HL-60 (cell line): ENCODE results near the gene RNASE8.

ENCODE experiments used
- DNase-seq, 2 experiments: peaks; one replicate each; pipeline ENCODE4 v3.0.0-alpha.2; 2010 to 2020; ENCODE audit warnings: low read depth in 1 of 2, low spot score in 1 of 2
- H3K27ac ChIP-seq: fragments of 250-450 bp; sonication (Bioruptor Pico); replicated peaks from 2 replicates; pipeline ENCODE4 v1.5.1; 2020; ENCODE audit warnings: mild to moderate bottlenecking, moderate library complexity
- H3K27me3 ChIP-seq: fragments of 250-450 bp; sonication (Bioruptor Pico); 2 replicates; pipeline ENCODE4 v1.5.1; 2021; ENCODE audit warnings: mild to moderate bottlenecking, moderate library complexity; ENCODE audit not compliant: insufficient read depth, poor library complexity, severe bottlenecking
- H3K4me3 ChIP-seq: replicated peaks from 2 replicates; pipeline ENCODE4 v1.5.1; 2011; ENCODE audit warnings: mild to moderate bottlenecking, control low read depth, low read length; ENCODE audit not compliant: insufficient read depth
- GABPA ChIP-seq: IDR thresholded peaks from 2 replicates; pipeline ENCODE4 v1.6.1; 2012; ENCODE audit warnings: low read depth
- POLR2AphosphoS5 ChIP-seq: IDR thresholded peaks from 2 replicates; pipeline ENCODE4 v1.6.1; 2012; ENCODE audit warnings: low read depth
- SPI1 ChIP-seq: IDR thresholded peaks from 2 replicates; pipeline ENCODE4 v1.6.1; 2012; ENCODE audit warnings: low read depth, mild to moderate bottlenecking, borderline replicate concordance
- TF ChIP-seq, protein P1 (sequence below): IDR thresholded peaks from 2 replicates; pipeline ENCODE4 v1.6.1; 2012; ENCODE audit warnings: low read depth; ENCODE audit not compliant: insufficient replicate concordance
- TF ChIP-seq, protein P2 (sequence below): IDR thresholded peaks from one replicate; pipeline ENCODE4 v1.5.1; 2011; ENCODE audit warnings: low read length, control low read depth, inconsistent platforms; ENCODE audit not compliant: insufficient read depth

Gene RNASE8

DNA sequence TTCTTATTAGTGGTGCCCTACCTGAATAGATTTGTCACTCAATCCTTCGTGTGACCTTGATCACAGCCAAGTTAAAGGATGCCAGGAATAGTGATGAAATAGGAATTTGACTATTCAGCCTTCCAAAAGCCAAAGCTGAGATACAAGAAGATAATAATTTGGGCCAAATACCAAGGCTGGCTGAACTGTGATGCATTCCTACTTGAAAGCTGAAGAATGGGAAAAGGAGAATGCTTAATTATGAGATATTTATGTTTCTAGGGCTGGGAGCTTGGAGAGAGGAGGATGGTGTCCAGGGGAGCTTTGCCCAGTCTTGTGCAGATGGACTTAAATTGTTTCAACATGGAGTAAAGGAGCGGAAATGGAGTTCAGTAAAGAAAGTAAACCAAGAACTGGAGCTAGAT is 10.2 kb upstream of the RNASE8 start:
- Histone ChIP-seq H3K27ac (no peak overlapping the region), H3K27me3 (no peaks in the 10 kb centered on the region), H3K4me3 (no peak overlapping the region)
- no peak for DNase-seq
- no peak for TF ChIP-seq GABPA
- TF ChIP-seq, protein P1, sequence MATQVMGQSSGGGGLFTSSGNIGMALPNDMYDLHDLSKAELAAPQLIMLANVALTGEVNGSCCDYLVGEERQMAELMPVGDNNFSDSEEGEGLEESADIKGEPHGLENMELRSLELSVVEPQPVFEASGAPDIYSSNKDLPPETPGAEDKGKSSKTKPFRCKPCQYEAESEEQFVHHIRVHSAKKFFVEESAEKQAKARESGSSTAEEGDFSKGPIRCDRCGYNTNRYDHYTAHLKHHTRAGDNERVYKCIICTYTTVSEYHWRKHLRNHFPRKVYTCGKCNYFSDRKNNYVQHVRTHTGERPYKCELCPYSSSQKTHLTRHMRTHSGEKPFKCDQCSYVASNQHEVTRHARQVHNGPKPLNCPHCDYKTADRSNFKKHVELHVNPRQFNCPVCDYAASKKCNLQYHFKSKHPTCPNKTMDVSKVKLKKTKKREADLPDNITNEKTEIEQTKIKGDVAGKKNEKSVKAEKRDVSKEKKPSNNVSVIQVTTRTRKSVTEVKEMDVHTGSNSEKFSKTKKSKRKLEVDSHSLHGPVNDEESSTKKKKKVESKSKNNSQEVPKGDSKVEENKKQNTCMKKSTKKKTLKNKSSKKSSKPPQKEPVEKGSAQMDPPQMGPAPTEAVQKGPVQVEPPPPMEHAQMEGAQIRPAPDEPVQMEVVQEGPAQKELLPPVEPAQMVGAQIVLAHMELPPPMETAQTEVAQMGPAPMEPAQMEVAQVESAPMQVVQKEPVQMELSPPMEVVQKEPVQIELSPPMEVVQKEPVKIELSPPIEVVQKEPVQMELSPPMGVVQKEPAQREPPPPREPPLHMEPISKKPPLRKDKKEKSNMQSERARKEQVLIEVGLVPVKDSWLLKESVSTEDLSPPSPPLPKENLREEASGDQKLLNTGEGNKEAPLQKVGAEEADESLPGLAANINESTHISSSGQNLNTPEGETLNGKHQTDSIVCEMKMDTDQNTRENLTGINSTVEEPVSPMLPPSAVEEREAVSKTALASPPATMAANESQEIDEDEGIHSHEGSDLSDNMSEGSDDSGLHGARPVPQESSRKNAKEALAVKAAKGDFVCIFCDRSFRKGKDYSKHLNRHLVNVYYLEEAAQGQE, result no peak
- TF ChIP-seq, protein P2, sequence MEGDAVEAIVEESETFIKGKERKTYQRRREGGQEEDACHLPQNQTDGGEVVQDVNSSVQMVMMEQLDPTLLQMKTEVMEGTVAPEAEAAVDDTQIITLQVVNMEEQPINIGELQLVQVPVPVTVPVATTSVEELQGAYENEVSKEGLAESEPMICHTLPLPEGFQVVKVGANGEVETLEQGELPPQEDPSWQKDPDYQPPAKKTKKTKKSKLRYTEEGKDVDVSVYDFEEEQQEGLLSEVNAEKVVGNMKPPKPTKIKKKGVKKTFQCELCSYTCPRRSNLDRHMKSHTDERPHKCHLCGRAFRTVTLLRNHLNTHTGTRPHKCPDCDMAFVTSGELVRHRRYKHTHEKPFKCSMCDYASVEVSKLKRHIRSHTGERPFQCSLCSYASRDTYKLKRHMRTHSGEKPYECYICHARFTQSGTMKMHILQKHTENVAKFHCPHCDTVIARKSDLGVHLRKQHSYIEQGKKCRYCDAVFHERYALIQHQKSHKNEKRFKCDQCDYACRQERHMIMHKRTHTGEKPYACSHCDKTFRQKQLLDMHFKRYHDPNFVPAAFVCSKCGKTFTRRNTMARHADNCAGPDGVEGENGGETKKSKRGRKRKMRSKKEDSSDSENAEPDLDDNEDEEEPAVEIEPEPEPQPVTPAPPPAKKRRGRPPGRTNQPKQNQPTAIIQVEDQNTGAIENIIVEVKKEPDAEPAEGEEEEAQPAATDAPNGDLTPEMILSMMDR, result no peak
- TF ChIP-seq POLR2AphosphoS5, result no peak
- TF ChIP-seq SPI1, result no peak

DNA sequence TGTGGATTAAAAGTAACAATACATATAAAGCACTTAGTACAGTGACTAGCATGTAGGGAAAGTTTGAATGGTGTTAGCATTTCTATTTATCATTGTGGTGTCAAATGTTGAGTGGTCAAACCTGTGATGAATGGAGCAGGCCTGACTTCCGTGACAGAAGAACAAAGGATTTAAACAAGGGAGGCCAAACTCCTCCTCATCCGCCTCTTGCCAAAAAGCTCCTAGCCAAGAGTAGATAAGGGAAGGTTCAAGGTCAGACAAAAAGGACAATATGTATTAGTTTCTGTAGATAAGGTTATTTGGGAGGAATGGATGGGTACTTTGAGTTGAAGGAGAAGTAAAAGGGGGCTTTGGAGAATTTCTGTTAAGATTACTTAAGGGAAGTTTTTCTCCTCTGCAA is 9.0 kb upstream of the RNASE8 start:
- no peak overlapping the region for H3K27ac ChIP-seq
- TF ChIP-seq POLR2AphosphoS5 (no peak), GABPA (no peak), SPI1 (no peak)
- TF ChIP-seq, protein P2, result no peak
- TF ChIP-seq, protein P1, result no peak
- no peak for DNase-seq
- no peaks in the 10 kb centered on the region for H3K27me3 ChIP-seq
- H3K4me3 ChIP-seq, result no peak overlapping the region

DNA sequence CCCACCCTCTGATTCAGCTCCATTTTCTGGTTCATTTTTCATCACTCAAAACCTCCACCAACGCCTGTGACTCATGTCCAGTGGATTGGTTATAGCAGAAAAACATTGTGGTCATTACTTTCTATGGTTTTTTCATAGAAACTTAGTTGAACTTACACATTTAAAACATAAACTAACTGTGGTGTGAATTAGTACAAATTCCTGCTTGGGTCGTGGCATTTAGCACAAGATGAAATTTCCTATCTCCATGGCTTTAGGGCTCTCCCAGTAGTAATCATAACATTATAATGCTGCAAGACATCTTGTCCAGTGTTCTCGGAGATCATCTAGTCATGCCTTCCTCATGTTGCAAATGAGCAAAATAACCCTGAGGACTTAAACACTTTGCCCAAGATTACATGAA is 8.3 kb upstream of the RNASE8 start:
- H3K27ac ChIP-seq, result no peak overlapping the region
- TF ChIP-seq GABPA (no peak), SPI1 (no peak), POLR2AphosphoS5 (no peak)
- TF ChIP-seq, protein P2, result no peak
- TF ChIP-seq, protein P1, result no peak
- no peak overlapping the region for H3K4me3 ChIP-seq
- DNase-seq, result no peak
- H3K27me3 ChIP-seq, result no peaks in the 10 kb centered on the region
